ENCODE data around the gene CELF4.

The CELF4 gene

GRCh38 chr18:37494406-37494805 lies 71.2 kb downstream of the CELF4 start:
- Mint-ChIP-seq H3K9me3 (no peaks in the 10 kb centered on the region), H3K36me3 (ENCODE audit: low read depth) (no peaks in the 10 kb centered on the region), H3K27me3 (peaks cover 9% of the 10 kb centered on the region), H3K4me1 (ENCODE audit: low read depth) (no peaks in the 10 kb centered on the region), H3K27ac (no peak overlapping the region), H3K4me3 (no peak overlapping the region)
- intact Hi-C loops (cut with micrococcal nuclease), result no loop called here

- Mint-ChIP-seq H3K27ac (no peak overlapping the region), H3K4me3 (no peak overlapping the region), H3K4me1 (ENCODE audit: low read depth) (no peaks in the 10 kb centered on the region), H3K36me3 (ENCODE audit: low read depth) (no peaks in the 10 kb centered on the region), H3K27me3 (peaks cover 12% of the 10 kb centered on the region), H3K9me3 (no peaks in the 10 kb centered on the region)
- intact Hi-C loops (cut with micrococcal nuclease), result no loop called here
Observed at GRCh38 chr18:37493352-37493935, 72.2 kb downstream of the CELF4 start.

- Mint-ChIP-seq H3K27me3 (peaks cover 17% of the 10 kb centered on the region), H3K4me3 (no peak overlapping the region), H3K27ac (no peak overlapping the region), H3K4me1 (ENCODE audit: low read depth) (no peaks in the 10 kb centered on the region), H3K9me3 (no peaks in the 10 kb centered on the region), H3K36me3 (ENCODE audit: low read depth) (no peaks in the 10 kb centered on the region)
- intact Hi-C loops (cut with micrococcal nuclease), result no loop called here
Observed at GRCh38 chr18:37492952-37493351, 72.6 kb downstream of the CELF4 start.

GRCh38 chr18:37491526-37491925 lies 74.1 kb downstream of the CELF4 start:
- H3K4me3 Mint-ChIP-seq, result no peak overlapping the region
- peaks cover 31% of the 10 kb centered on the region for H3K27me3 Mint-ChIP-seq
- H3K9me3 Mint-ChIP-seq, result no peaks in the 10 kb centered on the region
- H3K27ac Mint-ChIP-seq, result no peak overlapping the region
- no peaks in the 10 kb centered on the region for H3K4me1 Mint-ChIP-seq (ENCODE audit: low read depth)
- intact Hi-C loops (cut with micrococcal nuclease), result no loop called here
- no peaks in the 10 kb centered on the region for H3K36me3 Mint-ChIP-seq (ENCODE audit: low read depth)

- Mint-ChIP-seq H3K4me1 (ENCODE audit: low read depth) (no peaks in the 10 kb centered on the region), H3K27me3 (peaks cover 44% of the 10 kb centered on the region), H3K36me3 (ENCODE audit: low read depth) (no peaks in the 10 kb centered on the region), H3K9me3 (no peaks in the 10 kb centered on the region), H3K4me3 (no peak overlapping the region), H3K27ac (no peak overlapping the region)
- intact Hi-C loops (cut with micrococcal nuclease), result no loop called here
Observed at GRCh38 chr18:37489998-37490397, 75.6 kb downstream of the CELF4 start.

- Mint-ChIP-seq H3K27ac (no peak overlapping the region), H3K36me3 (ENCODE audit: low read depth) (no peaks in the 10 kb centered on the region), H3K4me3 (no peak overlapping the region), H3K4me1 (ENCODE audit: low read depth) (no peaks in the 10 kb centered on the region), H3K9me3 (no peaks in the 10 kb centered on the region), H3K27me3 (peaks cover 53% of the 10 kb centered on the region)
- intact Hi-C loops (cut with micrococcal nuclease), result no loop called here
Observed at GRCh38 chr18:37489011-37489410, 76.6 kb downstream of the CELF4 start.

- peaks cover 60% of the 10 kb centered on the region for H3K27me3 Mint-ChIP-seq
- H3K4me3 Mint-ChIP-seq, result no peak overlapping the region
- H3K27ac Mint-ChIP-seq, result no peak overlapping the region
- H3K36me3 Mint-ChIP-seq (ENCODE audit: low read depth), result no peaks in the 10 kb centered on the region
- intact Hi-C loops (cut with micrococcal nuclease), result no loop called here
- H3K9me3 Mint-ChIP-seq, result no peaks in the 10 kb centered on the region
- no peaks in the 10 kb centered on the region for H3K4me1 Mint-ChIP-seq (ENCODE audit: low read depth)
Observed at GRCh38 chr18:37487400-37487867, 78.2 kb downstream of the CELF4 start.

GRCh38 chr18:37486848-37487247 lies 78.8 kb downstream of the CELF4 start:
- no peak overlapping the region for H3K4me3 Mint-ChIP-seq
- peaks cover 59% of the 10 kb centered on the region for H3K27me3 Mint-ChIP-seq
- no peaks in the 10 kb centered on the region for H3K9me3 Mint-ChIP-seq
- no peak overlapping the region for H3K27ac Mint-ChIP-seq
- H3K36me3 Mint-ChIP-seq (ENCODE audit: low read depth), result no peaks in the 10 kb centered on the region
- intact Hi-C loops (cut with micrococcal nuclease), result no loop called here
- no peaks in the 10 kb centered on the region for H3K4me1 Mint-ChIP-seq (ENCODE audit: low read depth)

GRCh38 chr18:37484983-37485834 lies 80.4 kb downstream of the CELF4 start:
- intact Hi-C loops (cut with micrococcal nuclease), result no loop called here
- no peaks in the 10 kb centered on the region for H3K4me1 Mint-ChIP-seq (ENCODE audit: low read depth)
- H3K27ac Mint-ChIP-seq, result no peak overlapping the region
- H3K9me3 Mint-ChIP-seq, result no peaks in the 10 kb centered on the region
- H3K4me3 Mint-ChIP-seq, result no peak overlapping the region
- H3K36me3 Mint-ChIP-seq (ENCODE audit: low read depth), result no peaks in the 10 kb centered on the region
- H3K27me3 Mint-ChIP-seq, result peaks cover 61% of the 10 kb centered on the region

- Mint-ChIP-seq H3K27me3 (peaks cover 61% of the 10 kb centered on the region), H3K9me3 (no peaks in the 10 kb centered on the region), H3K4me3 (no peak overlapping the region), H3K36me3 (ENCODE audit: low read depth) (no peaks in the 10 kb centered on the region), H3K4me1 (ENCODE audit: low read depth) (no peaks in the 10 kb centered on the region), H3K27ac (no peak overlapping the region)
- intact Hi-C loops (cut with micrococcal nuclease), result no loop called here
Observed at GRCh38 chr18:37483984-37484819, 81.4 kb downstream of the CELF4 start.

- Mint-ChIP-seq H3K4me1 (ENCODE audit: low read depth) (no peaks in the 10 kb centered on the region), H3K36me3 (ENCODE audit: low read depth) (no peaks in the 10 kb centered on the region), H3K9me3 (no peaks in the 10 kb centered on the region), H3K27ac (no peak overlapping the region), H3K4me3 (no peak overlapping the region), H3K27me3 (peaks cover 58% of the 10 kb centered on the region)
- intact Hi-C loops (cut with micrococcal nuclease), result no loop called here
Observed at GRCh38 chr18:37483221-37483971, 82.2 kb downstream of the CELF4 start.

- H3K4me3 Mint-ChIP-seq, result no peak overlapping the region
- no peaks in the 10 kb centered on the region for H3K36me3 Mint-ChIP-seq (ENCODE audit: low read depth)
- peaks cover 49% of the 10 kb centered on the region for H3K27me3 Mint-ChIP-seq
- H3K4me1 Mint-ChIP-seq (ENCODE audit: low read depth), result no peaks in the 10 kb centered on the region
- intact Hi-C loops (cut with micrococcal nuclease), result no loop called here
- no peak overlapping the region for H3K27ac Mint-ChIP-seq
- no peaks in the 10 kb centered on the region for H3K9me3 Mint-ChIP-seq
Observed at GRCh38 chr18:37482433-37482832, 83.2 kb downstream of the CELF4 start.

- intact Hi-C loops (cut with micrococcal nuclease), result no loop called here
- H3K27me3 Mint-ChIP-seq, result peaks cover 44% of the 10 kb centered on the region
Observed at GRCh38 chr18:37482002-37482401, 83.6 kb downstream of the CELF4 start.

More at GRCh38 chr18:37482002-37482401, 83.6 kb downstream of the CELF4 start:
- Mint-ChIP-seq H3K9me3 (no peaks in the 10 kb centered on the region), H3K4me1 (ENCODE audit: low read depth) (no peaks in the 10 kb centered on the region), H3K27ac (no peak overlapping the region), H3K36me3 (ENCODE audit: low read depth) (no peaks in the 10 kb centered on the region), H3K4me3 (no peak overlapping the region)
